DOHH2 (cell line): ENCODE measurements around the gene DNAI1.

Source experiments
- H3F3A ChIP-seq: fragments of 200-600 bp; sonication (generic), shearing (Covaris generic); 2 replicates; pipeline ENCODE4 v1.6.0; 2016; ENCODE audit warnings: antibody characterized with exemption, mild to moderate bottlenecking; ENCODE audit not compliant: control insufficient read depth, insufficient read depth
- H3K27ac ChIP-seq: fragments of 200-600 bp; sonication (generic); 2 replicates; pipeline ENCODE4 v1.5.1; 2014; ENCODE audit warnings: low read depth, mild to moderate bottlenecking, low read length, moderate library complexity
- H3K27me3 ChIP-seq: fragments of 200-600 bp; sonication (generic); 2 replicates; pipeline ENCODE4 v1.6.1; 2014; ENCODE audit warnings: mild to moderate bottlenecking, low read length, mixed read lengths; ENCODE audit not compliant: control insufficient read depth
- H3K36me3 ChIP-seq: fragments of 200-600 bp; sonication (generic); 2 replicates; pipeline ENCODE4 v1.6.1; 2014; ENCODE audit warnings: mild to moderate bottlenecking, low read length, moderate library complexity, mixed read lengths; ENCODE audit not compliant: control insufficient read depth
- H3K4me1 ChIP-seq: fragments of 200-600 bp; sonication (generic); 2 replicates; pipeline ENCODE4 v1.6.1; 2014; ENCODE audit warnings: mild to moderate bottlenecking, low read length, mixed read lengths; ENCODE audit not compliant: control insufficient read depth
- H3K4me2 ChIP-seq: fragments of 200-600 bp; sonication (generic); 2 replicates; pipeline ENCODE4 v1.6.0; 2014; ENCODE audit warnings: mild to moderate bottlenecking, low read length, moderate library complexity
- H3K4me3 ChIP-seq: fragments of 200-600 bp; sonication (generic); 2 replicates; pipeline ENCODE4 v1.5.1; 2014; ENCODE audit warnings: mild to moderate bottlenecking, low read length, mixed read lengths
- H3K79me2 ChIP-seq: fragments of 200-600 bp; sonication (generic); 2 replicates; pipeline ENCODE4 v1.6.1; 2014; ENCODE audit warnings: mild to moderate bottlenecking, low read length, mixed read lengths; ENCODE audit not compliant: control insufficient read depth
- H3K9me2 ChIP-seq: fragments of 200-600 bp; sonication (generic); replicated peaks from 2 replicates; pipeline ENCODE4 v1.6.1; 2014; ENCODE audit warnings: mild to moderate bottlenecking, low read length, mixed read lengths; ENCODE audit not compliant: control insufficient read depth
- H3K9me3 ChIP-seq: fragments of 200-600 bp; sonication (generic); 2 replicates; pipeline ENCODE4 v1.6.1; 2014; ENCODE audit warnings: antibody characterized with exemption, low read length, mixed read lengths; ENCODE audit not compliant: control insufficient read depth, insufficient read depth
- H4K20me1 ChIP-seq: fragments of 200-600 bp; sonication (generic); 2 replicates; pipeline ENCODE4 v1.6.0; 2014; ENCODE audit warnings: low read depth, mild to moderate bottlenecking, antibody characterized with exemption, low read length, moderate library complexity; ENCODE audit not compliant: control insufficient read depth, insufficient read depth
- EZH2phosphoT487 ChIP-seq: fragments of 200-600 bp; sonication (generic); IDR thresholded peaks from 2 replicates; pipeline ENCODE4 v1.6.1; 2017; ENCODE audit warnings: borderline replicate concordance, mild to moderate bottlenecking, antibody characterized with exemption, low read length, moderate library complexity, mixed read lengths
- TF ChIP-seq, protein P1 (sequence below): fragments of 200-600 bp; sonication (generic); IDR thresholded peaks from one replicate; pipeline ENCODE4 v1.5.1; 2014; ENCODE audit warnings: antibody characterized with exemption, mild to moderate bottlenecking, low read depth, low read length; ENCODE audit not compliant: poor library complexity, severe bottlenecking

DNAI1 gene

DNA sequence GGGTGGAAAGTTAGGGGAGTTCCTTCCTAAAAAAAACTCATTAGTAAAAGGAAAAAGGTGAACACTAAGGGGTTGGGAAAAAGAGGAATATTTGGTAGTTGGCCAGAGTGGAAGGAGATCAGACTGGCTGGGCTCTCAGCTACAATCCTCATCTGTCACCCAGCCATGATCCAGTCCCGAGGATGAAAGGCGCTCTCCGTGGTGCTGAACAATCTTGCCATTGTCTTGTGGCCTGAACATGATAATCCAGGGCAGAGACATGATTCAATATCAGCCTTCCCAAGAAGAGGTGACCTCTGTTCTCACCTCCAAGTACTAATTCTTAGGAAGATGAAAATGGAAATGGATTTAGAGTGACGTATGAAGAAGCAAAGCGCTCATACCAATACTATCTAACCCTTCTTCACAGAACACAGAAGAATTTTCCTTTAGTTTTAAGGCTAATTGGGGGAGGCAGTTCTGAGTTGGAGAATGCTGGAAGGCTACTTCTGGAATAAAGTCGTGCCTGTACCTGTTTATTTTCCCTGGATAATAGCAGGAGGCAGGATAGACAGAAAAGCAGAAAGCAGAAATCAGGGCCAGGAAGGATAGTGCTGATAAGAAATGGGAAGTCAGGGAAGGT lies 45.3 kb upstream of the DNAI1 start:
- no peaks in the 10 kb centered on the region for H3K36me3 ChIP-seq
- no peaks in the 10 kb centered on the region for H4K20me1 ChIP-seq

DNA sequence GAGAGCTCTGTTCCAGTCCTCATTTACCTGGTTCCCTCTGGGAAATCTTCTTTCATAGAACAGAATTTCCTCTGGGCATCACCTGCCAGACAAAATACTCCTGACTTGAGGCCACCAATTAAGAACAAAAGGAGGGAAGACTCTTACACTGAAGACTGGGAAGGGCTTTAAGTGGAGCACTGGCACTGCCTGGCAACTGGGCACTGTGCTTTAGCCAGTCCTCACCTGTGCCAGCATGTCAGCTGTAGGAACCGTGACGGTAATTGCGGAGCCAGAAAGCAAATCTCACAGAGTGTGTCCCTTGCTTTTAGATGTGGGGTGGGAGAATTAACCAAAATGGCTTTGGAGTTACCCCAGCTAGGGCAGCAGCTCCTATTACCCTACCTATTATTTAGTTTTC lies 40.9 kb upstream of the DNAI1 start:
- no peak for TF ChIP-seq EZH2phosphoT487
- TF ChIP-seq, protein P1, sequence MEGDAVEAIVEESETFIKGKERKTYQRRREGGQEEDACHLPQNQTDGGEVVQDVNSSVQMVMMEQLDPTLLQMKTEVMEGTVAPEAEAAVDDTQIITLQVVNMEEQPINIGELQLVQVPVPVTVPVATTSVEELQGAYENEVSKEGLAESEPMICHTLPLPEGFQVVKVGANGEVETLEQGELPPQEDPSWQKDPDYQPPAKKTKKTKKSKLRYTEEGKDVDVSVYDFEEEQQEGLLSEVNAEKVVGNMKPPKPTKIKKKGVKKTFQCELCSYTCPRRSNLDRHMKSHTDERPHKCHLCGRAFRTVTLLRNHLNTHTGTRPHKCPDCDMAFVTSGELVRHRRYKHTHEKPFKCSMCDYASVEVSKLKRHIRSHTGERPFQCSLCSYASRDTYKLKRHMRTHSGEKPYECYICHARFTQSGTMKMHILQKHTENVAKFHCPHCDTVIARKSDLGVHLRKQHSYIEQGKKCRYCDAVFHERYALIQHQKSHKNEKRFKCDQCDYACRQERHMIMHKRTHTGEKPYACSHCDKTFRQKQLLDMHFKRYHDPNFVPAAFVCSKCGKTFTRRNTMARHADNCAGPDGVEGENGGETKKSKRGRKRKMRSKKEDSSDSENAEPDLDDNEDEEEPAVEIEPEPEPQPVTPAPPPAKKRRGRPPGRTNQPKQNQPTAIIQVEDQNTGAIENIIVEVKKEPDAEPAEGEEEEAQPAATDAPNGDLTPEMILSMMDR: no peak
- H3K27ac ChIP-seq: no peak overlapping the region
- no peaks in the 10 kb centered on the region for H3K27me3 ChIP-seq
- no peak overlapping the region for H3K4me3 ChIP-seq
- no peaks in the 10 kb centered on the region for H3K36me3 ChIP-seq
- 0 out of 2 replicates have a peak, but pooled peaks cover 3% of the 10 kb centered on the region for H4K20me1 ChIP-seq
- no peaks in the 10 kb centered on the region for H3K9me2 ChIP-seq
- no peak overlapping the region for H3K4me2 ChIP-seq
- no peaks in the 10 kb centered on the region for H3K4me1 ChIP-seq
- H3K9me3 ChIP-seq: no peaks in the 10 kb centered on the region
- H3K79me2 ChIP-seq: no peaks in the 10 kb centered on the region
- no peaks in the 10 kb centered on the region for H3F3A ChIP-seq

More for the DNA sequence above, 45.3 kb upstream of the DNAI1 start:
- Histone ChIP-seq H3K27ac (no peak overlapping the region), H3K4me3 (no peak overlapping the region), H3K27me3 (no peaks in the 10 kb centered on the region), H3K9me2 (no peaks in the 10 kb centered on the region), H3K4me1 (no peaks in the 10 kb centered on the region), H3K9me3 (no peaks in the 10 kb centered on the region), H3K4me2 (no peak overlapping the region), H3K79me2 (no peaks in the 10 kb centered on the region), H3F3A (no peaks in the 10 kb centered on the region)
- TF ChIP-seq EZH2phosphoT487: no peak
- TF ChIP-seq, protein P1: no peak

DNA sequence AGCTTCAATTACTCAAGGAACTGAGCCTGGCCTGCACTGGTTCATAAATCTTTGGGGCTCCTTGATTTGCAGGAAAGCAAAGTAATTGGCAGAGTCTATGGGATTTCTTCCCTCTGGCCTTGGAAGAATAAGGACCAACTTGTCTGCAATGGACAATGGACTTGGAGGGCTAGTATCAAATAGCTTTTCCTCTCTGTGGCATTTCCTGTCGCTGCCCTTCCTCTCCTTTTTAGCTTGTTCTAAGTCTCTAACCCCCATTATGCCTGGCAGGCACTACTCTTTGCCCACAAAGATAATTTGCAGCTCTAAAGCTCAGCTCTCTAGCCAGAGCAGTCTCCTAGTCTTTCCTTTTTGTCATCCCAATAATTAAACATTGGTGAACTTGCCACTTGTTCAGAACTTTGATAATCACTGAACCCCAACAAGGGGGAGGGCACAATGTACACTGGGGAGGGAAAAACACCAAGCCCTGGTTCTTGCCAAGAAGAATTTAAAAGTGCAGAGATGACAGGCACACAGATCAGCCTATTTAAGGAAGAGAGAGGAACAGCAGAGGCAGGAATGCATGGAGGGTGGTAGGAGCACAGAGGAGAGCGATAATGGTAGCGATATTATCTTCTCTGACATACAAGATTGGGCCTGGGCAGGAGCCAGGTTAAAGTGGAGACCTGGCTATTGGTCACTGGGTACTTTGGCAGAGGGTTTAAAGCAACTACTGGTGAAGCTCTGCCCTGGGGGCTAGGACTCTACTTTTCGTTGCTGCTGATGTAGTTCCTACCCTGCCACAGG lies 38.7 kb upstream of the DNAI1 start:
- H3K27me3 ChIP-seq: no peaks in the 10 kb centered on the region
- H3K36me3 ChIP-seq: no peaks in the 10 kb centered on the region
- no peaks in the 10 kb centered on the region for H3K79me2 ChIP-seq
- H3K4me2 ChIP-seq: no peak overlapping the region
- no peaks in the 10 kb centered on the region for H3K9me2 ChIP-seq
- H4K20me1 ChIP-seq: 0 out of 2 replicates have a peak, but pooled peaks cover 3% of the 10 kb centered on the region
- no peaks in the 10 kb centered on the region for H3F3A ChIP-seq
- TF ChIP-seq, protein P1: no peak
- TF ChIP-seq EZH2phosphoT487: no peak
- H3K4me1 ChIP-seq: no peaks in the 10 kb centered on the region
- no peak overlapping the region for H3K27ac ChIP-seq
- H3K4me3 ChIP-seq: no peak overlapping the region
- H3K9me3 ChIP-seq: no peaks in the 10 kb centered on the region
